ENCODE results near the gene PRRC1. TPM values are rescaled to one million over a fixed set of nuclear protein-coding genes. Genes with fewer than 3 reads are reported as not detected.

PRRC1 gene
- total and polyA plus RNA-seq, 4 donors = 19.6 to 44.1 (median 25.6) TPM

DNA sequence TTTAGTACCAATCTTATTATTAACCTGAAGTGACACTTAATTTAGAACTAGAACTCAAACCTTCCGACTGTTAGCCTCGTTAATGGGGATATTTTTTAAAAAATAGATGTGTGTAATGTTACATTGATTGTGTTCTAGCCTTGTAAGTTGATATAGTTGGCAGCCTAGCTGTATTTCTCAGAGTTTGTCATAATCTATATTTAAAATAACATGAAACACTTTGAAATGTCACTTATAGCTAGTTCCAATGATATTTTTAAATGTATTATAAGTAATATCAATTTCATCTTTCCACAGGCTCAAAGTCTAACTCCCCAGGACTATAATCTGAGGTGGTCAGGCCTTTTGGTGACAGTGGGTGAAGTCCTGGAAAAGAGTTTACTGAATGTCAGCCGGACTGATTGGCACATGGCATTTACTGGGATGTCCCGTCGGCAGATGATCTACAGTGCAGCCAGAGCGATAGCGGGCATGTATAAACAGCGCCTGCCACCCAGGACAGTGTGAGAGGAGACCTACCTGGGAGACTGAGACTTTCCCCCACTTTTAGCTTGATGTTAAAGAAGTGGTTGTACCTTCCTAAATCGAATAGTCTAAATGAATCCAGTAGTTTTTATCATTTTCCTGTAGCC lies 34.1 kb downstream of the PRRC1 start:
- 97% methylated on average over 9 of the region's 9 CpGs for WGBS
- H3K9me3 ChIP-seq (ENCODE audit: control insufficient read depth in 4 of 4, low read length in 3 of 4) = no peaks in the 10 kb centered on the region
- H3K4me3 ChIP-seq (ENCODE audit: low read depth in 1 of 3, low read length in 3 of 3) = no peak overlapping the region
- H3K9ac ChIP-seq (ENCODE audit: low read depth in 1 of 2, low read length in 2 of 2) = no peak overlapping the region
- no peaks in the 10 kb centered on the region for H3K27me3 ChIP-seq (ENCODE audit: control insufficient read depth in 4 of 4, insufficient read depth in 4 of 4, low read length in 3 of 4)
- no peak overlapping the region for H3K27ac ChIP-seq (ENCODE audit: low read depth in 1 of 2, low read length in 2 of 2)
- DNase-seq (ENCODE audit: low spot score) = no peak
- H3K4me1 ChIP-seq (ENCODE audit: control insufficient read depth in 4 of 4, insufficient read depth in 4 of 4, low read length in 3 of 4) = no peaks in the 10 kb centered on the region
- TF ChIP-seq MAX (IDR thresholded peaks at IDR 0.05) (no peak), NR2F2 (IDR thresholded peaks at IDR 0.05) (no peak), RXRA (IDR thresholded peaks at IDR 0.05) (no peak), TAF1 (conservative IDR thresholded peaks at IDR 0.05) (no peak), HNF4A (conservative IDR thresholded peaks at IDR 0.05) (no peak), RAD21 (IDR thresholded peaks at IDR 0.05) (no peak), JUND (IDR thresholded peaks at IDR 0.05) (no peak), FOXA2 (IDR thresholded peaks at IDR 0.05) (no peak), FOXA1 (IDR thresholded peaks at IDR 0.05) (no peak)
- TF ChIP-seq, protein P1, sequence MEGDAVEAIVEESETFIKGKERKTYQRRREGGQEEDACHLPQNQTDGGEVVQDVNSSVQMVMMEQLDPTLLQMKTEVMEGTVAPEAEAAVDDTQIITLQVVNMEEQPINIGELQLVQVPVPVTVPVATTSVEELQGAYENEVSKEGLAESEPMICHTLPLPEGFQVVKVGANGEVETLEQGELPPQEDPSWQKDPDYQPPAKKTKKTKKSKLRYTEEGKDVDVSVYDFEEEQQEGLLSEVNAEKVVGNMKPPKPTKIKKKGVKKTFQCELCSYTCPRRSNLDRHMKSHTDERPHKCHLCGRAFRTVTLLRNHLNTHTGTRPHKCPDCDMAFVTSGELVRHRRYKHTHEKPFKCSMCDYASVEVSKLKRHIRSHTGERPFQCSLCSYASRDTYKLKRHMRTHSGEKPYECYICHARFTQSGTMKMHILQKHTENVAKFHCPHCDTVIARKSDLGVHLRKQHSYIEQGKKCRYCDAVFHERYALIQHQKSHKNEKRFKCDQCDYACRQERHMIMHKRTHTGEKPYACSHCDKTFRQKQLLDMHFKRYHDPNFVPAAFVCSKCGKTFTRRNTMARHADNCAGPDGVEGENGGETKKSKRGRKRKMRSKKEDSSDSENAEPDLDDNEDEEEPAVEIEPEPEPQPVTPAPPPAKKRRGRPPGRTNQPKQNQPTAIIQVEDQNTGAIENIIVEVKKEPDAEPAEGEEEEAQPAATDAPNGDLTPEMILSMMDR (IDR thresholded peaks at IDR 0.05; ENCODE audit: low read depth, low read length, missing input control) = no peak
- TF ChIP-seq, protein P2, sequence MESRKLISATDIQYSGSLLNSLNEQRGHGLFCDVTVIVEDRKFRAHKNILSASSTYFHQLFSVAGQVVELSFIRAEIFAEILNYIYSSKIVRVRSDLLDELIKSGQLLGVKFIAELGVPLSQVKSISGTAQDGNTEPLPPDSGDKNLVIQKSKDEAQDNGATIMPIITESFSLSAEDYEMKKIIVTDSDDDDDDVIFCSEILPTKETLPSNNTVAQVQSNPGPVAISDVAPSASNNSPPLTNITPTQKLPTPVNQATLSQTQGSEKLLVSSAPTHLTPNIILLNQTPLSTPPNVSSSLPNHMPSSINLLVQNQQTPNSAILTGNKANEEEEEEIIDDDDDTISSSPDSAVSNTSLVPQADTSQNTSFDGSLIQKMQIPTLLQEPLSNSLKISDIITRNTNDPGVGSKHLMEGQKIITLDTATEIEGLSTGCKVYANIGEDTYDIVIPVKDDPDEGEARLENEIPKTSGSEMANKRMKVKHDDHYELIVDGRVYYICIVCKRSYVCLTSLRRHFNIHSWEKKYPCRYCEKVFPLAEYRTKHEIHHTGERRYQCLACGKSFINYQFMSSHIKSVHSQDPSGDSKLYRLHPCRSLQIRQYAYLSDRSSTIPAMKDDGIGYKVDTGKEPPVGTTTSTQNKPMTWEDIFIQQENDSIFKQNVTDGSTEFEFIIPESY (IDR thresholded peaks at IDR 0.05) = no peak
- peaks cover 1 to 29% (median 23%) of the 10 kb centered on the region in 4 donors for H3K36me3 ChIP-seq (ENCODE audit: control insufficient read depth in 4 of 4, insufficient read depth in 3 of 4, low read depth in 1 of 4, low read length in 3 of 4)

- Histone ChIP-seq H3K9ac (ENCODE audit: low read depth in 1 of 2, low read length in 2 of 2) (no peak overlapping the region), H3K9me3 (ENCODE audit: control insufficient read depth in 4 of 4, low read length in 3 of 4) (no peaks in the 10 kb centered on the region), H3K4me3 (ENCODE audit: low read depth in 1 of 3, low read length in 3 of 3) (no peak overlapping the region), H3K27me3 (ENCODE audit: control insufficient read depth in 4 of 4, insufficient read depth in 4 of 4, low read length in 3 of 4) (no peaks in the 10 kb centered on the region), H3K36me3 (ENCODE audit: control insufficient read depth in 4 of 4, insufficient read depth in 3 of 4, low read depth in 1 of 4, low read length in 3 of 4) (peaks cover 1 to 18% (median 12%) of the 10 kb centered on the region in 4 donors), H3K4me1 (ENCODE audit: control insufficient read depth in 4 of 4, insufficient read depth in 4 of 4, low read length in 3 of 4) (no peaks in the 10 kb centered on the region), H3K27ac (ENCODE audit: low read depth in 1 of 2, low read length in 2 of 2) (no peak overlapping the region)
- WGBS = 36% methylated on average over 1 of the region's 1 CpG
- TF ChIP-seq, protein P1 (IDR thresholded peaks at IDR 0.05; ENCODE audit: low read depth, low read length, missing input control) = no peak
- no peak for TF ChIP-seq JUND (IDR thresholded peaks at IDR 0.05)
- no peak for TF ChIP-seq NR2F2 (IDR thresholded peaks at IDR 0.05)
- no peak for TF ChIP-seq TAF1 (conservative IDR thresholded peaks at IDR 0.05)
- no peak for TF ChIP-seq HNF4G (IDR thresholded peaks at IDR 0.05)
- no peak for TF ChIP-seq SP1 (IDR thresholded peaks at IDR 0.05)
- no peak for TF ChIP-seq YY1 (IDR thresholded peaks at IDR 0.05)
- TF ChIP-seq, protein P2 (IDR thresholded peaks at IDR 0.05) = no peak
- TF ChIP-seq EGR1 (IDR thresholded peaks at IDR 0.05; ENCODE audit: low read depth in 2 of 2) = no peak
- TF ChIP-seq, protein P3, sequence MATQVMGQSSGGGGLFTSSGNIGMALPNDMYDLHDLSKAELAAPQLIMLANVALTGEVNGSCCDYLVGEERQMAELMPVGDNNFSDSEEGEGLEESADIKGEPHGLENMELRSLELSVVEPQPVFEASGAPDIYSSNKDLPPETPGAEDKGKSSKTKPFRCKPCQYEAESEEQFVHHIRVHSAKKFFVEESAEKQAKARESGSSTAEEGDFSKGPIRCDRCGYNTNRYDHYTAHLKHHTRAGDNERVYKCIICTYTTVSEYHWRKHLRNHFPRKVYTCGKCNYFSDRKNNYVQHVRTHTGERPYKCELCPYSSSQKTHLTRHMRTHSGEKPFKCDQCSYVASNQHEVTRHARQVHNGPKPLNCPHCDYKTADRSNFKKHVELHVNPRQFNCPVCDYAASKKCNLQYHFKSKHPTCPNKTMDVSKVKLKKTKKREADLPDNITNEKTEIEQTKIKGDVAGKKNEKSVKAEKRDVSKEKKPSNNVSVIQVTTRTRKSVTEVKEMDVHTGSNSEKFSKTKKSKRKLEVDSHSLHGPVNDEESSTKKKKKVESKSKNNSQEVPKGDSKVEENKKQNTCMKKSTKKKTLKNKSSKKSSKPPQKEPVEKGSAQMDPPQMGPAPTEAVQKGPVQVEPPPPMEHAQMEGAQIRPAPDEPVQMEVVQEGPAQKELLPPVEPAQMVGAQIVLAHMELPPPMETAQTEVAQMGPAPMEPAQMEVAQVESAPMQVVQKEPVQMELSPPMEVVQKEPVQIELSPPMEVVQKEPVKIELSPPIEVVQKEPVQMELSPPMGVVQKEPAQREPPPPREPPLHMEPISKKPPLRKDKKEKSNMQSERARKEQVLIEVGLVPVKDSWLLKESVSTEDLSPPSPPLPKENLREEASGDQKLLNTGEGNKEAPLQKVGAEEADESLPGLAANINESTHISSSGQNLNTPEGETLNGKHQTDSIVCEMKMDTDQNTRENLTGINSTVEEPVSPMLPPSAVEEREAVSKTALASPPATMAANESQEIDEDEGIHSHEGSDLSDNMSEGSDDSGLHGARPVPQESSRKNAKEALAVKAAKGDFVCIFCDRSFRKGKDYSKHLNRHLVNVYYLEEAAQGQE (IDR thresholded peaks at IDR 0.05) = no peak
- no peak for TF ChIP-seq HNF4A (conservative IDR thresholded peaks at IDR 0.05)
- DNase-seq (ENCODE audit: low spot score) = no peak
These were observed 38.4 kb downstream of the PRRC1 start for GRCh38 chr5:127555826-127556225.

Measured in liver (tissue), 9 donors.